ENCODE data around the gene RXFP4. TPM values are rescaled to one million over a fixed set of nuclear protein-coding genes. Genes with fewer than 3 reads are reported as not detected.

RXFP4 gene
- total RNA-seq, 1 experiment from 2014 or later = not detected

DNA sequence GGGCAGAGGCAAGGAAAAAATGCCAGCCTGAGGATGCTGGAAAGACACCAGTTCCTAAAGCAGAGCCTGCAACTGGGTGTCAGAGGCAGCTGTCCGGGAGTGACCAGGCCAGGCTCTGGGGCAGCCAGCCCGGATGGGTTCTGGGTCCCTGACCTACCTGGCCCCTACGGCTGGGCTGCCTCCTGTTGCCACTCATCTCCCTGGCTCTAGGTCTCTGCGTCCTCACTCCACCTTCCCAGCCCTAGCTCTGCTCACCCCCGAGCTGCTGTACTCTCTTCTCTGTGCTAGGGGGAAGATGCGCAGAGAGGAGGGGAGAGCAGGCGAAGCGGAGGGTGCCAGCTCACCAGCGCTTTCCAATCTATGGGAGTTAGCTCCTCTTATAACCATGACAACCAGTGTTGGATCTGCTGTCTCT, 27.9 kb downstream of the RXFP4 start:
- BruUV-seq (replicated peaks) = no TSS peak

DNA sequence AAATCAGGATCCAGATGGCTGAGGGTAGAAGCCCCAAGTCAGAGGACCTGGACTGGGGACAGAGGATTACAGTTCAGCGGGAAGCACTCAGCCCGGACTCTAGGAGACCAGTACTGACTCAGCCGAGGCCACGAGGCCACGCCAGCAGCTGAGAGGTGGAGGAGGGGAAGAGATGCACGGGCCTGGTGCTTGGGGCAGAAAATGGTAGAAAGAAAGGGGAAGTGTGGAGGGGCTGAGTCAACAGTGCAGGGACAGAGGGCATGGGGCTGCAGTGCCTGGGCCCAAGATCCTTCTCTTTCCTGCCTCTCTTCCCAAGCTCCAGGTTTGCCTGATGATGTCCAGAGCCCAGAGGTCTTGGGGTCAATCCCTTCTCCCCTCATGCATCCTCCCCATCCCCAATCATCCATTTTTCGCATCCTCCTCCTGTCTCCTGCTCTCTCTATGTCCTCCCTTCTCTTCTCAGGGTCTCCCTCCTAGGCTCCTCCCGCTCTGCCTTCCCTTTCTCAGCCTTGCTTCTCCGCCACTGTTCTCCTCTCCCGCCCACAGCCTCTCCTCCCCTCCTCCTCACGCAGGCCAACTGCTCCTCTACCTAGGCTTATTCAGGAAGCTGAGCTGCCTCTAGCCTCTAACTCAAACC, 29.2 kb downstream of the RXFP4 start:
- Histone ChIP-seq H2AFZ (ENCODE audit: low read length) (no peak overlapping the region), H3K4me1 (ENCODE audit: insufficient read depth, low read length) (peaks cover 26% of the 10 kb centered on the region), H3F3A (ENCODE audit: low read length, unreplicated experiment) (no peaks in the 10 kb centered on the region), H3K4me2 (ENCODE audit: low read length) (no peak overlapping the region), H4K20me1 (ENCODE audit: low read length) (peaks cover 20% of the 10 kb centered on the region), H3K9ac (ENCODE audit: low read length) (no peak overlapping the region), H3K9me2 (replicated peaks; ENCODE audit: low read length) (no peaks in the 10 kb centered on the region), H3K36me3 (ENCODE audit: low read depth, low read length) (peaks cover 32% of the 10 kb centered on the region), H3K27me3 (ENCODE audit: low read length) (no peaks in the 10 kb centered on the region), H3K4me3 (ENCODE audit: low read length) (no peak overlapping the region), H3K27ac (ENCODE audit: low read length) (no peak overlapping the region), H3K9me3 (ENCODE audit: low read length) (no peaks in the 10 kb centered on the region), H3K79me2 (ENCODE audit: low read length) (peaks cover 77% of the 10 kb centered on the region)
- BruUV-seq (replicated peaks) = no TSS peak
- TF ChIP-seq, protein P1, sequence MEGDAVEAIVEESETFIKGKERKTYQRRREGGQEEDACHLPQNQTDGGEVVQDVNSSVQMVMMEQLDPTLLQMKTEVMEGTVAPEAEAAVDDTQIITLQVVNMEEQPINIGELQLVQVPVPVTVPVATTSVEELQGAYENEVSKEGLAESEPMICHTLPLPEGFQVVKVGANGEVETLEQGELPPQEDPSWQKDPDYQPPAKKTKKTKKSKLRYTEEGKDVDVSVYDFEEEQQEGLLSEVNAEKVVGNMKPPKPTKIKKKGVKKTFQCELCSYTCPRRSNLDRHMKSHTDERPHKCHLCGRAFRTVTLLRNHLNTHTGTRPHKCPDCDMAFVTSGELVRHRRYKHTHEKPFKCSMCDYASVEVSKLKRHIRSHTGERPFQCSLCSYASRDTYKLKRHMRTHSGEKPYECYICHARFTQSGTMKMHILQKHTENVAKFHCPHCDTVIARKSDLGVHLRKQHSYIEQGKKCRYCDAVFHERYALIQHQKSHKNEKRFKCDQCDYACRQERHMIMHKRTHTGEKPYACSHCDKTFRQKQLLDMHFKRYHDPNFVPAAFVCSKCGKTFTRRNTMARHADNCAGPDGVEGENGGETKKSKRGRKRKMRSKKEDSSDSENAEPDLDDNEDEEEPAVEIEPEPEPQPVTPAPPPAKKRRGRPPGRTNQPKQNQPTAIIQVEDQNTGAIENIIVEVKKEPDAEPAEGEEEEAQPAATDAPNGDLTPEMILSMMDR (conservative IDR thresholded peaks at IDR 0.05; ENCODE audit: low read depth, low read length) = no peak
- TF ChIP-seq EZH2phosphoT487 (IDR thresholded peaks at IDR 0.05; ENCODE audit: borderline replicate concordance, low read length) = no peak
- no peak for TF ChIP-seq EZH2 (IDR thresholded peaks at IDR 0.05; ENCODE audit: low read length, unreplicated experiment)
- no peak for DNase-seq
- intact Hi-C loops (cut with micrococcal nuclease) = no loop called here
- CTCF ChIA-PET = no interaction called here
- peak; percentile 47; the same call in 1 of the 2 replicates for ATAC-seq
- POLR2A ChIA-PET (ENCODE audit: unreplicated experiment) = no interaction called here

More for the DNA sequence above, 27.9 kb downstream of the RXFP4 start:
- ChIA-PET POLR2A (ENCODE audit: unreplicated experiment) (no interaction called here), CTCF (no interaction called here)
- H3K9me3 ChIP-seq (ENCODE audit: low read length) = no peaks in the 10 kb centered on the region
- no peak overlapping the region for H3K4me3 ChIP-seq (ENCODE audit: low read length)
- H3K9me2 ChIP-seq (replicated peaks; ENCODE audit: low read length) = no peaks in the 10 kb centered on the region
- H3K9ac ChIP-seq (ENCODE audit: low read length) = no peak overlapping the region
- H3K27ac ChIP-seq (ENCODE audit: low read length) = no peak overlapping the region
- H3K36me3 ChIP-seq (ENCODE audit: low read depth, low read length) = peaks cover 41% of the 10 kb centered on the region
- H3F3A ChIP-seq (ENCODE audit: low read length, unreplicated experiment) = no peaks in the 10 kb centered on the region
- no peaks in the 10 kb centered on the region for H3K27me3 ChIP-seq (ENCODE audit: low read length)
- H2AFZ ChIP-seq (ENCODE audit: low read length) = no peak overlapping the region
- H4K20me1 ChIP-seq (ENCODE audit: low read length) = peaks cover 8% of the 10 kb centered on the region
- H3K4me2 ChIP-seq (ENCODE audit: low read length) = no peak overlapping the region
- intact Hi-C loops (cut with micrococcal nuclease) = no loop called here
- peaks cover 64% of the 10 kb centered on the region for H3K79me2 ChIP-seq (ENCODE audit: low read length)
- H3K4me1 ChIP-seq (ENCODE audit: insufficient read depth, low read length) = peaks cover 13% of the 10 kb centered on the region; the same call in 1 of the 2 replicates
- no peak for ATAC-seq
- DNase-seq = no peak
- TF ChIP-seq EZH2phosphoT487 (IDR thresholded peaks at IDR 0.05; ENCODE audit: borderline replicate concordance, low read length) (no peak), EZH2 (IDR thresholded peaks at IDR 0.05; ENCODE audit: low read length, unreplicated experiment) (no peak)
- TF ChIP-seq, protein P1 (conservative IDR thresholded peaks at IDR 0.05; ENCODE audit: low read depth, low read length) = no peak

All from PC-3 (cell line).